ENCODE data around the gene MRTFA. TPM values are rescaled to one million over a fixed set of nuclear protein-coding genes. Genes with fewer than 3 reads are reported as not detected.
"Not testable (repeated sequence)": the region's sequence is repeated elsewhere in the genome, so short reads cannot be mapped to it uniquely, and the experiment has no call there.

Gene MRTFA
- total and polyA plus RNA-seq, 10 donors, result 17.6 to 138 (median 83.9) TPM

GRCh38 chr22:40585310-40585751, 51.2 kb downstream of the MRTFA start:
- no peaks in the 10 kb centered on the region for H3K9me3 ChIP-seq
- no peaks in the 10 kb centered on the region for H3K27me3 ChIP-seq (replicated peaks in 1 of 7)
- no peak overlapping the region for H3K4me3 ChIP-seq
- H3K27ac ChIP-seq, result no peak overlapping the region
- intact Hi-C loops (cut with DNase I; ENCODE audit: low total_unique reads), result no loop called here
- H3K36me3 ChIP-seq, result peaks cover 0 to 39% (median 0%) of the 10 kb centered on the region in 6 donors
- WGBS, 5 donors, result 64 to 93% (median 77%) methylated on average over 1 of the region's 1 CpG
- TF ChIP-seq POLR2AphosphoS5 (IDR thresholded peaks at IDR 0.05) (no peak), POLR2A (IDR thresholded peaks at IDR 0.05) (no peak)
- TF ChIP-seq, protein P1, sequence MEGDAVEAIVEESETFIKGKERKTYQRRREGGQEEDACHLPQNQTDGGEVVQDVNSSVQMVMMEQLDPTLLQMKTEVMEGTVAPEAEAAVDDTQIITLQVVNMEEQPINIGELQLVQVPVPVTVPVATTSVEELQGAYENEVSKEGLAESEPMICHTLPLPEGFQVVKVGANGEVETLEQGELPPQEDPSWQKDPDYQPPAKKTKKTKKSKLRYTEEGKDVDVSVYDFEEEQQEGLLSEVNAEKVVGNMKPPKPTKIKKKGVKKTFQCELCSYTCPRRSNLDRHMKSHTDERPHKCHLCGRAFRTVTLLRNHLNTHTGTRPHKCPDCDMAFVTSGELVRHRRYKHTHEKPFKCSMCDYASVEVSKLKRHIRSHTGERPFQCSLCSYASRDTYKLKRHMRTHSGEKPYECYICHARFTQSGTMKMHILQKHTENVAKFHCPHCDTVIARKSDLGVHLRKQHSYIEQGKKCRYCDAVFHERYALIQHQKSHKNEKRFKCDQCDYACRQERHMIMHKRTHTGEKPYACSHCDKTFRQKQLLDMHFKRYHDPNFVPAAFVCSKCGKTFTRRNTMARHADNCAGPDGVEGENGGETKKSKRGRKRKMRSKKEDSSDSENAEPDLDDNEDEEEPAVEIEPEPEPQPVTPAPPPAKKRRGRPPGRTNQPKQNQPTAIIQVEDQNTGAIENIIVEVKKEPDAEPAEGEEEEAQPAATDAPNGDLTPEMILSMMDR (IDR thresholded peaks at IDR 0.05 in 8 of 11, conservative IDR thresholded peaks at IDR 0.05 in 3 of 11), result no peak
- H3K4me1 ChIP-seq, result peaks cover 0 to 19% (median 4%) of the 10 kb centered on the region in 6 donors
- DNase-seq, result no peak

GRCh38 chr22:40584766-40585165, 51.8 kb downstream of the MRTFA start:
- H3K36me3 ChIP-seq, result peaks cover 0 to 33% (median 0%) of the 10 kb centered on the region in 6 donors
- WGBS, 5 donors, result 94 to 96% (median 96%) methylated on average over 9 of the region's 9 CpGs
- DNase-seq; intact Hi-C loops (cut with DNase I; ENCODE audit: low total_unique reads); H3K27me3 ChIP-seq (replicated peaks in 1 of 7); H3K4me3 ChIP-seq; H3K27ac ChIP-seq; H3K9me3 ChIP-seq: not testable (repeated sequence)
- H3K4me1 ChIP-seq, result peaks cover 0 to 19% (median 4%) of the 10 kb centered on the region in 6 donors

- Histone ChIP-seq H3K36me3 (peaks cover 0 to 26% (median 0%) of the 10 kb centered on the region in 6 donors), H3K27me3 (replicated peaks in 1 of 7) (no peaks in the 10 kb centered on the region), H3K4me1 (peaks cover 0 to 21% (median 5%) of the 10 kb centered on the region in 6 donors), H3K9me3 (no peaks in the 10 kb centered on the region), H3K27ac (peak overlapping the region in 1 of 8 donors; percentile 25), H3K4me3 (no peak overlapping the region)
- TF ChIP-seq POLR2A (IDR thresholded peaks at IDR 0.05), result no peak
- TF ChIP-seq POLR2AphosphoS5 (IDR thresholded peaks at IDR 0.05), result no peak
- TF ChIP-seq, protein P1 (IDR thresholded peaks at IDR 0.05 in 8 of 11, conservative IDR thresholded peaks at IDR 0.05 in 3 of 11), result no peak
- 67 to 100% (median 92%) methylated on average over 1 of the region's 1 CpG for WGBS, 5 donors
- intact Hi-C loops (cut with DNase I; ENCODE audit: low total_unique reads), result no loop called here
- no peak for DNase-seq
These were observed 53.3 kb downstream of the MRTFA start for GRCh38 chr22:40583053-40583741.

- H3K4me3 ChIP-seq, result no peak overlapping the region
- no peak for DNase-seq
- 95 to 100% (median 98%) methylated on average over 2 of the region's 2 CpGs for WGBS, 5 donors
- intact Hi-C loops (cut with DNase I; ENCODE audit: low total_unique reads), result no loop called here
- H3K27ac ChIP-seq, result no peak overlapping the region
- H3K4me1 ChIP-seq, result peaks cover 0 to 28% (median 6%) of the 10 kb centered on the region in 6 donors
- H3K36me3 ChIP-seq, result peaks cover 0 to 26% (median 0%) of the 10 kb centered on the region in 6 donors
- no peaks in the 10 kb centered on the region for H3K9me3 ChIP-seq
- TF ChIP-seq POLR2AphosphoS5 (IDR thresholded peaks at IDR 0.05), result no peak
- no peak for TF ChIP-seq POLR2A (IDR thresholded peaks at IDR 0.05)
- TF ChIP-seq, protein P1 (IDR thresholded peaks at IDR 0.05 in 8 of 11, conservative IDR thresholded peaks at IDR 0.05 in 3 of 11), result no peak
- H3K27me3 ChIP-seq (replicated peaks in 1 of 7), result no peaks in the 10 kb centered on the region
These were observed 54.5 kb downstream of the MRTFA start for GRCh38 chr22:40582063-40582462.
